ENCODE data around the gene ARMS2. TPM values are rescaled to one million over a fixed set of nuclear protein-coding genes. Genes with fewer than 3 reads are reported as not detected.

Gene ARMS2
- total RNA-seq, 2 donors from 2014 or later = not detected

- intact Hi-C loops (cut with DNase I) = no loop called here
- DNase-seq (ENCODE audit: low spot score) = no peak
These were observed 32.1 kb downstream of the ARMS2 start for GRCh38 chr10:122486406-122487080.

DNA sequence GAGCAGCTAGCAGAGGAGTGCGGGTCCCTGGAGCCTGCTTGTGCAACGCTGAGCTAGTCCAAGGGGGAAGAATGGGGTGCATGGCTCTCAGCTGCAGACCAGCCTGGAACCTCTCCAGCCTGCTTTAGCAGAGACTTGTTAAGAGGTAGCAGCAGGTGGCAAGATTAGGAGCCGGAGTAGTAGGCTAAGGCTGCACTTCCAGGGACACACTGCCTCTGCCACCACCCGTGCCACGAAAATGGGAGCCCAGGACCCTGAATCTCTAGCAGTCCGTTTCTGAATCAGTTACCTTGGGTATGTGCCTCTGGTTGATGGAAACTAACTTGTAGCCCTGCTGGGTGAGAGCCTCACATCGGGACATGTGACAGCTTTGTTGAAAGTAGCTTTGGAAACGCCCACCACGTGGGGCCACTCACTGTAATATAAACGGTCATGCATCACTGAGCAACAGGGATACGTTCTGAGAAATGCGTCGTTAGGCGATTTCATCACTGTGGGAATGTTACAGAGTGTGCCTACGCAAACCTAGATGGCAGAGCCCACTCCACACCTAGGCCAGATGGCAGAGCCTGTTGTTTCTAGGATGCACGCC, 32.8 kb downstream of the ARMS2 start:
- no peak for DNase-seq (ENCODE audit: low spot score)
- intact Hi-C loops (cut with DNase I) = no loop called here

GRCh38 chr10:122490268-122490667, 35.8 kb downstream of the ARMS2 start:
- intact Hi-C loops (cut with DNase I) = no loop called here
- no peak for DNase-seq (ENCODE audit: low spot score)

DNA sequence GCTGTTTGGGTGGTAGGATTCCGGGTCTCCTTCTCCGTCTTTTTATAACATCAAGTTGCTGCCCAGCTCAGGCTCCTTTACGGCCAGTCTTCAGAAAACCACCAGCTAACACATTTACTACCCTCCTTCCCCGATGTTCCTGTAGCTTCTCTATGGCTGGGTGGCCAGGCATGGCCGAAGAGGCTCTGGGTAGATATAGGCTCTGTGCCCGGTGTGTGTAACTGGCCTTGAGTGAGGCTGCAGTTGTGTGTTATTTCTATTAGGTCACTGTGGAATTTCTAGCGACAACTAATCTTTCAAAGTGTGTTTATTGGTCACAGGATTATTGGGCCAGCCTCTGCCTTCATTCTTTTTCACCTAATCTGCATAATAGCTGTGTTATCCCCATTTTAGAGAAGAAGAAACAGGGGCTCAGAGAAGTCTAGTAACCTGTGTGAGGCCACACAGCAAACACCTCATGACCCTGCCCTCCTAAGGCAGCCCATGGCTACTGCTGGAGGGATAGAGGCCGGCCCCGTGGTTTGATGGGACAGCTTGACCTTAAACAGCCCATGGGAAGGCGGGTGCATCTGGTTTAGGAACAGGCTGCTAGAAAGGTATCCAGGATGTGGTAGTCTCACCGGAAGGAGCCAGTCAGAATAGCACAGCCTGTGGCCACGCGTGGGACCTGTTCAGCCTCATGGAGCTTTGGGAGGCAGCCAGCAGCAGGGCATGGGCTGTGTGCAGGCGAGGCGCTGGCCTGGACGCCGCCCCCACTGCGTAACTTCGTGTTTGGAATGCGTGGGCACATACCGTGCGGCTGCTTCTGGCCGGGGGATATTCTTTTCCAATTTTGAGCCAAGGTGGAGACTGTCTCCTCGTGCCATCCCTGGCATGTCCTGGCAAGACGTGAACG, 36.6 kb downstream of the ARMS2 start:
- DNase-seq (ENCODE audit: low spot score) = peak; percentile 74
- intact Hi-C loops (cut with DNase I) = no loop called here

DNA sequence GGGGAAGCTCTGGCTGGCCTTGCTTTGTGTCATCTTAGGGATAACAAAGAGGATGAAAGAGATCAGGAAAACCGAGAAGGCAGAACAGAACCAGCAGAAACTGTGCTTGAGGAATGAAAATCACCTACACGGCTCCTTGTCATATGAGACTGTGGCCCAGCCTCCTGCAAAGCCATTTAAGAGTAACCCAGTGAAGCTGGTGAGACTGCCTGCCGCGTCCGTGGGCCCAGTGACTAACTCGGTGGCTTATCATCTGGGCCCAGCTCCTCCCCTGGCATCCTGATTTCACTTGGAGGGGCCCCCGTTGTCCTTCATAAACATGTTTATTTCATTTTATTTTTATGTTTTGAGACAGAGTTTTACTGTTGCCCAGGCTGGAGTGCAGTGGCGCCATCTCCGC, 37.6 kb downstream of the ARMS2 start:
- no peak for DNase-seq (ENCODE audit: low spot score)
- intact Hi-C loops (cut with DNase I) = no loop called here

DNA sequence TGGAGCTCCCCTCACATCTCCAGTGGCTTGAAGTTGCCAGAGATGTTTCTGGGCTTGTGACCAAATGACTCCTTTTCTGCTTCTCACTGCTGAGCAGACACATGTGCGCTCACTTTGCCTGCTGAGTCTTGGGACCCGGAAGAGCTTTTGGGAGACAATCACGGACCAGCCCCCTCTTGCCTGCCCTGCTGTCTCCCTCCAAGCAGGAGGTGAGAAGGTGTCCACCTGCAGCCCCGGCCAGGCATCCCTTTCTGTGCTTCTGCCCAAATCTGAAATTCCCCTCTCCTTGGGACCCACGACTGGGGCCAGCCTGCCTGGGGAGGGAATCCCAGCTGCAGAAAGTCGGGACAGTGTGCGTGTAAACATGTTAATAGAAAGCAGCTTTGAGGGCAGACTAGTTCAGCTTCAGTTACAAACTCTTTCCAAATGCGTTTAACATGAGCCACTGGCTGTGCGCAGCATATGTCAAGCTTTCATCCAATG, 38.6 kb downstream of the ARMS2 start:
- DNase-seq (ENCODE audit: low spot score) = no peak
- intact Hi-C loops (cut with DNase I) = no loop called here

DNA sequence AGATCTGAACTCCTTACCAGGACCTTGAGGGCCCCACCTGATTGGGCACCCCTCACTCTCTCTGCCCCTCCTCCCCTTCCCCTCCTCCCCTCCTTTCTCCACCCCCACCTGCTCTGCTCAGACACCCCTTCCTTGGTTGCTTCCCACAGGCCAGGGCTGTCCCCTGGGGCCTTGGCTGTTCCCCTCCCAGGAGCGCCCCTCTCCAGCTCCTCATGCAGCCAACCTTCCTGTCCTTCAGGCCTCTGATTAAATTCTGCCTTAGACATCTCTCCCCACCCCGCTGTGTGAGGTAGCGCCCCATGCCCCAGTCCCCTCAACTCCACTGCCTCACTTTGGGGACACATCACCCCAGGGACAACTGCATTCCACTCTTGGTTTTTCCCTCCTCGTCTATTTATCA, 39.3 kb downstream of the ARMS2 start:
- DNase-seq (ENCODE audit: low spot score) = no peak
- intact Hi-C loops (cut with DNase I) = no loop called here

DNA sequence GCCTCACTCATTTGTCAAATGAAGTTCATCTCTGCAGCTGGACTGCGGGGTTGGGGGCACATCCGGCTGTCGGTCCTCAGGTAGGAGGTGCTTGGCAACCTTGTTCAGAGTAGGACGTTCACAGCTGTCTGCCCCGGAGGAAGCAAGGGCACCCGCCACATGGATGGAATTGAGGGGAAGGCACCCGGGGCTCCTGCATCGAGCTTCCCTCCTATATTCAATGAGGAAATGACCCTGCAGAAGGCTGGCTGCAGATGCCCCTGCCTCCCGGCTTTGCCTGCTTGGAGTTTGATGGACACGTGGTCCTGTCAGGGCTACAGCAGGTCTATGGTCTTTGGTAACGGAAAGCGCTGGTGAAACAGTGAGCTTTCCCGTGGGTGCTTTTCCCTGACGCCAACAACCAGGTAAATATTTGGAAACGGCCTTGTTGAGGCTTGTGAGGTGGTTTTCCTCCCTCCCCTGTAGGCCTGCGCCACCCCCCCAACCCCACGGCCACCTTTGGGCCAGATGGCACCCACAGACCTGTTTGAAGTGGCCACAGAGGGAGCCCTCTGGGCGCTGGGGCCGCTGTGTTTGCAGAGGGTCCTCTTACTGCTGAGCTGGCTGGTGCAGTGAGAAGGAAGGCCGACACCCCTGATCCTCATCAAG, 39.8 kb downstream of the ARMS2 start:
- DNase-seq (ENCODE audit: low spot score) = no peak
- intact Hi-C loops (cut with DNase I) = no loop called here

DNA sequence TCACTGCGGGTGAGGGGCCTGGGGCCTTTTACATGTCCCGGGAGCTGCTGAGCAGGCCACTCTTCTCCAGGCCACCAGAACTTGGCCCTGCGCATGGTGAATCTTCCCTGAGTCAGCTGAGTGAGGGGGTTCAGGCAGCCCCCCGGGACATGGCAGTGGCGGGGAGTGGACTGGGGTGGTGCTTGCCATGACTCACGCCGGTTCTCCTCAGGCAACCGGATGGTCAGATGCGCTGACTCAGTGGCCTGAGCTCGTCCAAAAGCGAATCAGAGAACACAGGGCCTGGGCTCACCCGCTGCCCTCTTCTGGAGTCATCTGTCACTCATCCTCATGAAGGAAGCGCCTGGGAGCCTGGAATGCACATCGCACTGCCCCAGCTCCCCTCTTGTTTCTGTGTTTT, 40.4 kb downstream of the ARMS2 start:
- intact Hi-C loops (cut with DNase I) = no loop called here

DNA sequence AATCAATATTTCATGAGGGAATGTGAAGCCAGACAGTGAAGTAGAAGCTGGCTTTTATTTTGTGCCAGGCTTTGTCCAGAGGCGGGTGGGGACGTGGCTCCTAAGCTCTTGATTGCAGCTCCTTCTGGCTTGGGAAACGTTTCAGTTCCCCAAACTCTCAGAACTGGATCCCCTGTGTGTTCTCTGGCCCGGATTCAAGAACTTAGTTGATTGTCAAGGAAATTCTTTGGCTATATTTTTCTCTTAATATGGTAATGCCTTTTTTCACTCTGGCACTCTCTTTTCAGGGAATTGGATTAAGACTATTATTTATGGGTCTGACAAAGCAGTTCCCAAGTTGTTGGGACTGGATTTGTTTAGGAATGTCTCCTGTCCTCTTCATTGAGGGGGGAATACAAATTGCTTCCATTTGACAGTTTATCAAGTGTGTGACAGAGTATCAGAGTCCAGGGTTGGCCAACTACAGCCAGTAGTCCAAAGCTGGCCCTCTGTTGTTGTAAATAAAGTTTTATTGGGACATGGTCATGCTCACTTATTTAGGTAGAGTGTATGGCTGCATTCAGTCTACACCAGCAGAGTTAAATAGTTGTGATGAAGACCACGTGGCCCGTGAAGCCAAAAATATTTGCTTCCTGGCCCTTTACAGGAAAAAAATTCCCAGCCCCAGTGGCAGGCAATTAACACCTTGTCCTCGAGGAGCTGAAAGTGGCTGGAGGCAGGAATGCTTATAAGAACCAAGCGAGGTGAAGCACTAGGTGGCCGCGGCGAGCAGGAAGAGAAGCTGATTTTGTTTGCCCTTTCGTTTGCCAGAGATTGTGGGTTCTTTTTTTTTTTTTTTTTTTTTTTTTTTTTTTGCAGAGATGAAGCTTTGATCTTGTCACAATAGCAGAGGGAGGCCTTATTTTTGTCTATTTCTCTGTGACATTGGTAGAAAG, 41.2 kb downstream of the ARMS2 start:
- peak; percentile 85 for DNase-seq (ENCODE audit: low spot score)
- intact Hi-C loops (cut with DNase I) = no loop called here

More for the DNA sequence above, 40.4 kb downstream of the ARMS2 start:
- DNase-seq (ENCODE audit: low spot score) = peak; percentile 95

- DNase-seq (ENCODE audit: low spot score) = peak; percentile 9
- intact Hi-C loops (cut with DNase I) = no loop called here
These were observed 42.8 kb downstream of the ARMS2 start for GRCh38 chr10:122497241-122497640.

GRCh38 chr10:122498521-122498920, 44.1 kb downstream of the ARMS2 start:
- DNase-seq (ENCODE audit: low spot score) = peak; percentile 80
- intact Hi-C loops (cut with DNase I) = no loop called here

DNA sequence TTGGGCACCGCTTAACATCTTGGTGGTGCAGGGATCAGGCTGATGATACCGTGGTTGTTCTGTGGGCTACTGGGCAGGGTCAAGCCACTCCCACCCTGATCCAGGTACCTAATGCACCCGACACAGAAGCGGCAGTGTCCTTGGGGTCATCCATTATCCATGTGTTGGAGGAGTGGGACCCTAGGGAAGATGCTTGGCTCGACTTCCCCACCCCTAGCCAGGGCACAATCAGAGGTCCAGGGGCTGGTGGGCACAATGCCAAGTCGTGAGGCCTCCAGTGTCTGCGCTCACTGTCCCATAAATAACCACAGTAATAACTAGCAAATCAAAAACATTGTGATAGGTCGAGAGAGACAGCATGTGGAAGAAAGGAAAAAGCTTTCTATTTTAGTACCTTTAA, 44.6 kb downstream of the ARMS2 start:
- DNase-seq (ENCODE audit: low spot score) = peak; percentile 62

DNA sequence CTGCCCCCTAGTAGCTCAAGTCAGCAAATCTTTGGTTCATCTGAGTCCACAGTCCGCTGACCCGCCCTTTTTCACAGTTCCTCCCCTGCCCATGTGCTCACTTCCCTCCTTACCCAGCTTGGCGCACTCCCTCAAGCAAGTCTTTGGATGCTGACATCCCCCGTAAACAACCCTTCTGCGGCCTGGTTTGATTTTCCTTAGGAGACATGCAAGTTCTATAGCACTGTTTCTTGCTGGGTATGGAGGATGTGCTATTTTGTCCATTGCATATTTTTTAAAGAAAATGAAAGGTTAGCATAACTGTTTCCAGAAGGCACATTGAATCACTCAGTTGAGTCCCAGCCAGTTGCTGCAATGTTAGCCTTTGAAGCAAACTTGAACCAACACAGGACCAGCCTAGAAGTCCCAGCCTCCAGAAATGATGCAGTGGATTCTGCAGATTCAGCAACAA, 45.1 kb downstream of the ARMS2 start:
- intact Hi-C loops (cut with DNase I) = no loop called here
- peak; percentile 74 for DNase-seq (ENCODE audit: low spot score)

More for the DNA sequence above, 44.6 kb downstream of the ARMS2 start:
- intact Hi-C loops (cut with DNase I) = no loop called here

- intact Hi-C loops (cut with DNase I) = loop anchor here in 1 of 2 donors (5.0 kb wide), 1 partner anchor 38 kb away; the partner anchor contains the start of gene HTRA1
- DNase-seq (ENCODE audit: low spot score) = no peak
These were observed 45.7 kb downstream of the ARMS2 start for GRCh38 chr10:122500194-122500593.

GRCh38 chr10:122500726-122501125, 46.3 kb downstream of the ARMS2 start:
- intact Hi-C loops (cut with DNase I) = loop anchor here in 1 of 2 donors (5.0 kb wide), 1 partner anchor 38 kb away; the partner anchor contains the start of gene HTRA1
- DNase-seq (ENCODE audit: low spot score) = peak; percentile 61

GRCh38 chr10:122503012-122503411, 48.6 kb downstream of the ARMS2 start:
- DNase-seq (ENCODE audit: low spot score) = peak; percentile 75
- intact Hi-C loops (cut with DNase I) = loop anchor here (1.0 to 5.0 kb wide), 2 partner anchors 41 to 44 kb away; partner anchors contain the start of gene HTRA1 (in 1 of the 2)
